Suprapubic skin (tissue), 3 donors: ENCODE measurements around the gene UNKL.

Experiments
- CTCF ChIP-seq, 2 donors: fragments of 200-600 bp in 1 of 2; fragments of 450-650 bp in 1 of 2; sonication (generic) in 1 of 2; IDR thresholded peaks; one replicate each; pipeline ENCODE4 v1.5.1; 2016 to 2019; ENCODE audit warnings: antibody characterized with exemption in 2 of 2, mild to moderate bottlenecking in 1 of 2, moderate library complexity in 1 of 2
- POLR2A ChIP-seq, 2 donors: fragments of 450-650 bp; IDR thresholded peaks; one replicate each; pipeline ENCODE4 v1.6.1; 2017; ENCODE audit warnings: antibody characterized with exemption in 2 of 2, mild to moderate bottlenecking in 2 of 2, moderate library complexity in 2 of 2

GRCh38 chr16:1389762-1390161 is 24.7 kb downstream of the UNKL start:
- TF ChIP-seq POLR2A (IDR thresholded peaks at IDR 0.05) (no peak), CTCF (IDR thresholded peaks at IDR 0.05) (no peak)
